Mucosa of gallbladder (tissue), 1 donor: ENCODE results near the gene PDCD1LG2. TPM values are rescaled to one million over a fixed set of nuclear protein-coding genes. Genes with fewer than 3 reads are reported as not detected.

Experiments used
- DNase-seq: peaks from one replicate; pipeline ENCODE4 v3.0.0-alpha.2; 2020; ENCODE audit warnings: low spot score
- total RNA-seq: library from RNA; stranded (reverse); gene quantifications from one replicate; pipeline ENCODE4 v1.2.1, GENCODE V29; 2021
- donor health status: DM: no; HTN: no; CAD: no.

The PDCD1LG2 gene
- total RNA-seq, 1 donor from 2014 or later, result 0.95 TPM

- no peak for DNase-seq
These were observed 101.2 kb downstream of the PDCD1LG2 start for GRCh38 chr9:5611321-5612184.

- DNase-seq, result no peak
These were observed 101.8 kb downstream of the PDCD1LG2 start for GRCh38 chr9:5612185-5612530.

- no peak for DNase-seq
These were observed 103.9 kb downstream of the PDCD1LG2 start for GRCh38 chr9:5614192-5614591.

- DNase-seq, result no peak
These were observed 104.7 kb downstream of the PDCD1LG2 start for GRCh38 chr9:5614985-5615384.

- no peak for DNase-seq
These were observed 107.4 kb downstream of the PDCD1LG2 start for GRCh38 chr9:5617749-5618148.

- DNase-seq, result no peak
These were observed 110.2 kb downstream of the PDCD1LG2 start for GRCh38 chr9:5620494-5620893.

Other genes starting within 250 kb of the PDCD1LG2 start
- not detected for gene RLN2, start 205.8 kb upstream of the PDCD1LG2 start, total RNA-seq
- gene RLN1, start 170.7 kb upstream of the PDCD1LG2 start, total RNA-seq, result not detected
- gene PLGRKT, start 72.6 kb upstream of the PDCD1LG2 start, total RNA-seq, result 21.3 TPM
- 2.3 TPM for gene CD274, start 60.0 kb upstream of the PDCD1LG2 start, total RNA-seq
- gene RIC1, start 118.6 kb downstream of the PDCD1LG2 start, total RNA-seq, result 17.0 TPM